K562 (cell line): ENCODE measurements around the gene ACER3. TPM values are rescaled to one million over a fixed set of nuclear protein-coding genes. Genes with fewer than 3 reads are reported as not detected.

Source experiments
- ATAC-seq: fragments of 200-7000 bp; cut with Tn5 transposase; 3 replicates; pipeline ENCODE4 v1.9.1; 2020; ENCODE audit warnings: moderate library complexity
- BruUV-seq: library from RNA; stranded (reverse); fragments of 400-500 nt; replicated peaks from 2 replicates; lab custom pipeline; 2021; lab: Mats Ljungman, UMichigan
- CTCF ChIA-PET: fragments of 300-600 bp; formaldehyde crosslinking; extraction: SDS; loops from one replicate; lab custom pipeline; 2021; ENCODE audit warnings: low intra/inter-chr PET ratio; lab: Yijun Ruan, JAX
- POLR2A ChIA-PET: fragments of 300-600, 350-650 bp; sonication (Branson Sonifier 250); formaldehyde crosslinking; extraction: SDS; loops from one replicate; lab custom pipeline; 2021; ENCODE audit warnings: antibody characterized with exemption, inconsistent platforms; lab: Yijun Ruan, JAX
- DNase-seq, 4 experiments: peaks; one replicate each; pipeline versions ENCODE4 v3.0.0 to v3.0.0-alpha.2; 2011 to 2018; ENCODE audit warnings: low spot score in 3 of 4, mixed read lengths in 3 of 4; ENCODE audit errors: extremely low read depth in 1 of 4
- FAIRE-seq: peaks from 2 replicates; lab custom pipeline; 2011; peaks lifted over from hg19 to GRCh38; lab: Jason Lieb, UNC
- H2AFZ ChIP-seq: 2 replicates; pipeline ENCODE4 v1.6.0; 2011; ENCODE audit warnings: low read depth, low read length, control low read depth, inconsistent platforms
- H3K27ac ChIP-seq: fragments of 200-600 bp; 3 replicates; pipeline ENCODE4 v1.8.0; 2011; ENCODE audit warnings: low read depth, mild to moderate bottlenecking, control low read depth, inconsistent platforms, low read length, moderate library complexity, mixed read lengths; ENCODE audit errors: extremely low read depth
- H3K27me3 ChIP-seq, 2 experiments: fragments of 300-600 bp in 1 of 2; 2 replicates in 1 of 2; 3 replicates in 1 of 2; pipeline versions ENCODE4 v1.6.0 to v1.8.0; 2011; ENCODE audit warnings: inconsistent platforms in 2 of 2, low read length in 2 of 2, mild to moderate bottlenecking in 1 of 2, mixed read lengths in 1 of 2, moderate library complexity in 1 of 2; ENCODE audit not compliant: control insufficient read depth in 2 of 2, insufficient read depth in 2 of 2
- H3K36me3 ChIP-seq: fragments of 300-600 bp; 3 replicates; pipeline ENCODE4 v1.8.0; 2011; ENCODE audit warnings: mild to moderate bottlenecking, low read length, inconsistent platforms; ENCODE audit not compliant: control insufficient read depth, insufficient read depth
- H3K4me1 ChIP-seq, 2 experiments: fragments of 200-600 bp in 1 of 2; replicated peaks in 1 of 2; 2 replicates in 1 of 2; 3 replicates in 1 of 2; pipeline versions ENCODE4 v1.5.1 to v1.8.0; 2011; ENCODE audit warnings: inconsistent platforms in 2 of 2, low read length in 2 of 2, mild to moderate bottlenecking in 1 of 2, mixed read lengths in 1 of 2, moderate library complexity in 1 of 2; ENCODE audit not compliant: control insufficient read depth in 2 of 2, insufficient read depth in 2 of 2
- H3K4me2 ChIP-seq: 2 replicates; pipeline ENCODE4 v1.6.1; 2011; ENCODE audit warnings: low read length, control low read depth, inconsistent platforms, mixed read lengths; ENCODE audit not compliant: insufficient read depth
- H3K4me3 ChIP-seq: fragments of 200-600 bp; sonication (generic), shearing (Covaris generic); 2 replicates; pipeline ENCODE4 v1.5.1; 2016; ENCODE audit warnings: control low read depth, inconsistent platforms
- H3K79me2 ChIP-seq: fragments of 200-600 bp; 3 replicates; pipeline ENCODE4 v1.8.0; 2011; ENCODE audit warnings: low read length, inconsistent platforms; ENCODE audit not compliant: control insufficient read depth, insufficient read depth
- H3K9ac ChIP-seq, 2 experiments: 2 replicates each; pipeline versions ENCODE4 v1.6.0 to v1.6.1; 2011; ENCODE audit warnings: low read depth in 2 of 2, low read length in 2 of 2, control low read depth in 1 of 2, inconsistent platforms in 1 of 2, mild to moderate bottlenecking in 1 of 2, mixed read lengths in 1 of 2; ENCODE audit not compliant: insufficient read depth in 1 of 2
- H3K9me1 ChIP-seq: one replicate; pipeline ENCODE4 v1.6.0; 2011; ENCODE audit warnings: inconsistent platforms, mild to moderate bottlenecking, low read length, moderate library complexity; ENCODE audit not compliant: control insufficient read depth, insufficient read depth
- H3K9me3 ChIP-seq: replicated peaks from 2 replicates; pipeline ENCODE4 v1.5.1; 2011; ENCODE audit warnings: low read depth, low read length, inconsistent platforms; ENCODE audit not compliant: control insufficient read depth, insufficient read depth
- H4K20me1 ChIP-seq: replicated peaks from 2 replicates; pipeline ENCODE4 v1.6.1; 2011; ENCODE audit warnings: low read length, inconsistent platforms, mixed read lengths; ENCODE audit not compliant: control insufficient read depth, insufficient read depth
- CUX1 ChIP-seq: fragments of 200-800 bp; sonication (Bioruptor generic); IDR thresholded peaks from 2 replicates; pipeline ENCODE4 v1.6.1; 2016; ENCODE audit warnings: missing genetic modification characterization, missing compliant biosample characterization
- ETS2 ChIP-seq: IDR thresholded peaks from 2 replicates; pipeline ENCODE4 v1.6.1; 2016; ENCODE audit warnings: borderline replicate concordance, missing genetic modification characterization, mild to moderate bottlenecking, moderate library complexity, missing compliant biosample characterization; ENCODE audit not compliant: poor library complexity, severe bottlenecking
- GABPB2 ChIP-seq: fragments of 250-450 bp; sonication (Bioruptor Pico); conservative IDR thresholded peaks from 2 replicates; pipeline ENCODE4 v1.5.1; 2021; ENCODE audit warnings: mild to moderate bottlenecking
- IFI16 ChIP-seq: fragments of 250-450 bp; sonication (Bioruptor Pico); IDR thresholded peaks from 2 replicates; pipeline ENCODE4 v2.1.2; 2022; ENCODE audit warnings: mild to moderate bottlenecking, inconsistent platforms
- LEF1 ChIP-seq: fragments of 450-650 bp; IDR thresholded peaks from 2 replicates; pipeline ENCODE4 v1.6.1; 2016; ENCODE audit warnings: mild to moderate bottlenecking
- MIER1 ChIP-seq: fragments of 450-650 bp; IDR thresholded peaks from 2 replicates; pipeline ENCODE4 v1.6.1; 2016; ENCODE audit warnings: antibody characterized with exemption, mild to moderate bottlenecking, low read depth
- RB1 ChIP-seq: fragments of 450-650 bp; IDR thresholded peaks from 2 replicates; pipeline ENCODE4 v1.6.1; 2017; ENCODE audit warnings: low read depth, mild to moderate bottlenecking
- ZBTB2 ChIP-seq: fragments of 450-650 bp; IDR thresholded peaks from 2 replicates; pipeline ENCODE4 v1.6.1; 2016; ENCODE audit warnings: antibody characterized with exemption
- ZNF146 ChIP-seq: IDR thresholded peaks from one replicate; pipeline ENCODE4 v1.6.1; 2018; ENCODE audit warnings: missing compliant biosample characterization; ENCODE audit not compliant: unreplicated experiment
- WGBS: fragments of 100-300 bp; shearing (Covaris generic); methylation state at CpG from one replicate; pipeline ENCODE4 v1.1.6; 2016; ENCODE audit warnings: low coverage, mixed read lengths; ENCODE audit not compliant: insufficient coverage; ENCODE audit errors: missing lambda C conversion rate; 5-methylcytosine and 5-hydroxymethylcytosine counted together
- in situ Hi-C: fragments of 300-500 bp; cut with MboI; formaldehyde crosslinking; loops from 4 replicates; pipeline ENCODE4 v1.15.0; 2018; ENCODE audit warnings: inconsistent platforms, mixed read lengths
- intact Hi-C: fragments of 100-400 bp; cut with micrococcal nuclease; formaldehyde crosslinking; loops from 2 replicates; pipeline ENCODE4 v1.14.2; 2022
- polyA plus RNA-seq, 8 experiments: library from polyadenylated mRNA; depleted of rRNA in 4 of 8; stranded (reverse) in 5 of 8; unstranded in 3 of 8; fragments of >200 nt; fragmentation: Nextera tagmentation in 2 of 8; fragmentation: Illumina TruSeq in 1 of 8; extraction: Ambion mirVana in 2 of 8; extraction: Trizol in 1 of 8; gene quantifications; 2 replicates each; pipeline versions ENCODE4 v1.2.1 to v1.2.3, GENCODE V29; 2011 to 2014; ENCODE audit warnings: inconsistent platforms in 1 of 8, missing spikeins in 1 of 8
- total RNA-seq, 7 experiments: library from RNA; depleted of rRNA in 6 of 7; stranded (reverse); fragments of >200 nt in 6 of 7; fragmentation: Illumina TruSeq in 2 of 7; extraction: Trizol in 2 of 7; gene quantifications; 2 replicates each; pipeline versions ENCODE4 v1.2.1 to v1.2.3, GENCODE V29; 2011 to 2021; ENCODE audit warnings: low replicate concordance in 1 of 7

The ACER3 gene
- total and polyA plus RNA-seq, 9 of the 15 experiments (the other 6 are each of a cell fraction or from before 2014, with no cell fraction given) = 2.0 to 23.8 (median 9.5) TPM

GRCh38 chr11:76997512-76997911 lies 136.8 kb downstream of the ACER3 start:
- no peaks in the 10 kb centered on the region for H3K79me2 ChIP-seq
- H3K9me1 ChIP-seq = no peaks in the 10 kb centered on the region
- no peak for DNase-seq
- no peak overlapping the region for H2AFZ ChIP-seq
- H3K4me1 ChIP-seq = no peaks in the 10 kb centered on the region
- no peak for TF ChIP-seq GABPB2 (CRISPR knock-in tag)
- no peak for TF ChIP-seq CUX1
- TF ChIP-seq ZBTB2 = no peak
- no peak for TF ChIP-seq LEF1
- no peak for TF ChIP-seq ZNF146
- TF ChIP-seq IFI16 (CRISPR knock-in tag) = no peak
- no peak for TF ChIP-seq RB1
- TF ChIP-seq ETS2 (tag) = no peak
- TF ChIP-seq MIER1 = no peak
- TF ChIP-seq, all 486 proteins: peak for 0
- intact Hi-C loops (no loop called here), in situ Hi-C loops (no loop called here)
- POLR2A ChIA-PET = no interaction called here
- no peak overlapping the region for H3K27ac ChIP-seq
- FAIRE-seq (no peak), ATAC-seq (no peak)
- no TSS peak for BruUV-seq
- no peaks in the 10 kb centered on the region for H3K9me3 ChIP-seq
- CTCF ChIA-PET = no interaction called here
- H3K4me3 ChIP-seq = no peak overlapping the region
- H3K9ac ChIP-seq = no peak overlapping the region
- 91% methylated on average over 1 of the region's 1 CpG for WGBS
- no peaks in the 10 kb centered on the region for H4K20me1 ChIP-seq
- H3K4me2 ChIP-seq = no peak overlapping the region
- H3K36me3 ChIP-seq = no peaks in the 10 kb centered on the region; the same call in 2 of the 3 replicates
- H3K27me3 ChIP-seq = no peaks in the 10 kb centered on the region
